Liver (tissue), 9 donors: Measurements from ENCODE around the gene TGFBR3. TPM values are rescaled to one million over a fixed set of nuclear protein-coding genes. Genes with fewer than 3 reads are reported as not detected.
"Not testable (repeated sequence)": the region's sequence is repeated elsewhere in the genome, so short reads cannot be mapped to it uniquely, and the experiment has no call there.

Source experiments
- DNase-seq: peaks from one replicate; pipeline ENCODE4 v3.0.0-alpha.2; 2017; ENCODE audit warnings: low spot score
- H3K27ac ChIP-seq, 2 donors: one replicate each; pipeline ENCODE4 v1.7.0; 2013; ENCODE audit warnings: inconsistent platforms in 2 of 2, low read length in 2 of 2, control low read depth in 1 of 2, low read depth in 1 of 2, mild to moderate bottlenecking in 1 of 2
- H3K27me3 ChIP-seq, 4 donors: one replicate each; pipeline versions ENCODE4 v1.6.1 to v1.7.0; 2013; ENCODE audit warnings: low read length in 3 of 4, inconsistent platforms in 1 of 4, mild to moderate bottlenecking in 1 of 4, moderate library complexity in 1 of 4; ENCODE audit not compliant: control insufficient read depth in 4 of 4, insufficient read depth in 4 of 4
- H3K36me3 ChIP-seq, 4 donors: one replicate each; pipeline versions ENCODE4 v1.6.1 to v1.7.0; 2013; ENCODE audit warnings: low read length in 3 of 4, mild to moderate bottlenecking in 3 of 4, low read depth in 1 of 4, moderate library complexity in 1 of 4; ENCODE audit not compliant: control insufficient read depth in 4 of 4, insufficient read depth in 3 of 4
- H3K4me1 ChIP-seq, 4 donors: one replicate each; pipeline versions ENCODE4 v1.6.1 to v1.7.0; 2013; ENCODE audit warnings: low read length in 3 of 4, mild to moderate bottlenecking in 3 of 4, moderate library complexity in 1 of 4; ENCODE audit not compliant: control insufficient read depth in 4 of 4, insufficient read depth in 4 of 4
- H3K4me3 ChIP-seq, 3 donors: one replicate each; pipeline versions ENCODE4 v1.6.1 to v1.7.0; 2013; ENCODE audit warnings: low read length in 3 of 3, control low read depth in 1 of 3, low read depth in 1 of 3, mild to moderate bottlenecking in 1 of 3
- H3K9ac ChIP-seq, 2 donors: one replicate each; pipeline ENCODE4 v1.7.0; 2013; ENCODE audit warnings: low read length in 2 of 2, mild to moderate bottlenecking in 2 of 2, moderate library complexity in 2 of 2, control low read depth in 1 of 2, low read depth in 1 of 2
- H3K9me3 ChIP-seq, 4 donors: one replicate each; pipeline versions ENCODE4 v1.6.1 to v1.7.0; 2013; ENCODE audit warnings: low read length in 3 of 4; ENCODE audit not compliant: control insufficient read depth in 4 of 4
- EGR1 ChIP-seq, 2 donors: IDR thresholded peaks; 2 replicates each; pipeline ENCODE4 v1.6.1; 2016 to 2018; ENCODE audit warnings: antibody characterized with exemption in 2 of 2, low read depth in 2 of 2
- FOXA2 ChIP-seq: IDR thresholded peaks from 2 replicates; pipeline ENCODE4 v1.6.1; 2016; ENCODE audit warnings: antibody characterized with exemption
- GABPA ChIP-seq, 2 donors: IDR thresholded peaks in 1 of 2; conservative IDR thresholded peaks in 1 of 2; 2 replicates each; pipeline ENCODE4 v1.6.1; 2016; ENCODE audit warnings: antibody characterized with exemption in 2 of 2, mild to moderate bottlenecking in 1 of 2, moderate library complexity in 1 of 2
- HNF4A ChIP-seq, 2 donors: conservative IDR thresholded peaks; 2 replicates each; pipeline ENCODE4 v1.6.1; 2016; ENCODE audit warnings: antibody characterized with exemption in 2 of 2, mild to moderate bottlenecking in 2 of 2
- HNF4G ChIP-seq: IDR thresholded peaks from 2 replicates; pipeline ENCODE4 v1.6.1; 2016; ENCODE audit warnings: antibody characterized with exemption
- JUND ChIP-seq, 2 donors: IDR thresholded peaks; 2 replicates each; pipeline ENCODE4 v1.6.1; 2016; ENCODE audit warnings: antibody characterized with exemption in 2 of 2
- MAX ChIP-seq: IDR thresholded peaks from 2 replicates; pipeline ENCODE4 v1.6.1; 2016; ENCODE audit warnings: antibody characterized with exemption
- RAD21 ChIP-seq, 2 donors: IDR thresholded peaks; 2 replicates each; pipeline ENCODE4 v1.6.1; 2016; ENCODE audit warnings: antibody characterized with exemption in 2 of 2, mild to moderate bottlenecking in 2 of 2
- REST ChIP-seq: IDR thresholded peaks from 2 replicates; pipeline ENCODE4 v1.6.1; 2016; ENCODE audit warnings: antibody characterized with exemption, mild to moderate bottlenecking
- RXRA ChIP-seq, 2 donors: IDR thresholded peaks; 2 replicates each; pipeline ENCODE4 v1.6.1; 2017 to 2018; ENCODE audit warnings: antibody characterized with exemption in 2 of 2, mild to moderate bottlenecking in 1 of 2
- SP1 ChIP-seq: IDR thresholded peaks from 2 replicates; pipeline ENCODE4 v1.6.1; 2018; ENCODE audit warnings: antibody characterized with exemption, mild to moderate bottlenecking
- TAF1 ChIP-seq: conservative IDR thresholded peaks from 2 replicates; pipeline ENCODE4 v1.6.1; 2016; ENCODE audit warnings: antibody characterized with exemption, mild to moderate bottlenecking
- YY1 ChIP-seq: IDR thresholded peaks from 2 replicates; pipeline ENCODE4 v1.6.1; 2016; ENCODE audit warnings: antibody characterized with exemption, mild to moderate bottlenecking
- ZBTB33 ChIP-seq: IDR thresholded peaks from 2 replicates; pipeline ENCODE4 v1.6.1; 2016; ENCODE audit warnings: antibody characterized with exemption
- WGBS: extraction: QIAGEN DNeasy Blood & Tissue Kit; methylation state at CpG from one replicate; pipeline ENCODE4 v1.1.7; 2013; 5-methylcytosine and 5-hydroxymethylcytosine counted together
- polyA plus RNA-seq, 2 donors: library from polyadenylated mRNA; stranded (reverse) in 1 of 2; unstranded in 1 of 2; fragments of 200-250 nt in 1 of 2; fragments of >200 nt in 1 of 2; fragmentation: Nextera tagmentation in 1 of 2; extraction: Ambion mirVana in 1 of 2; gene quantifications; one replicate each; pipeline versions ENCODE4 v1.2.1 to v1.2.3, GENCODE V29; 2013 to 2015
- total RNA-seq, 2 donors: library from RNA; depleted of rRNA; stranded (reverse); fragments of >200 nt; gene quantifications; one replicate each; pipeline ENCODE4 v1.2.3, GENCODE V29; 2014
- TF ChIP-seq, protein P1 (sequence below): IDR thresholded peaks from 2 replicates; pipeline ENCODE4 v1.6.1; 2016; ENCODE audit warnings: antibody characterized with exemption
- TF ChIP-seq, protein P2 (sequence below): fragments of 150-350 bp; IDR thresholded peaks from 2 replicates; pipeline ENCODE4 v1.5.1; 2017; ENCODE audit warnings: improper control_type of control experiment, low read depth, low read length; ENCODE audit not compliant: missing input control
- donor health status: healthy.
- donor health status: healthy.
- donor health status: healthy.
- donor health status: healthy.
- donor health status: healthy.

The TGFBR3 gene
- total and polyA plus RNA-seq, 4 donors: 6.1 to 19.3 (median 9.9) TPM

- DNase-seq: no peak
- TF ChIP-seq, protein P1, sequence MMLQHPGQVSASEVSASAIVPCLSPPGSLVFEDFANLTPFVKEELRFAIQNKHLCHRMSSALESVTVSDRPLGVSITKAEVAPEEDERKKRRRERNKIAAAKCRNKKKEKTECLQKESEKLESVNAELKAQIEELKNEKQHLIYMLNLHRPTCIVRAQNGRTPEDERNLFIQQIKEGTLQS: no peak
- no peak for TF ChIP-seq REST
- WGBS: 95% methylated on average over 25 of the region's 25 CpGs
- H3K9ac ChIP-seq: no peak overlapping the region
- H3K4me3 ChIP-seq: no peak overlapping the region
- no peaks in the 10 kb centered on the region for H3K36me3 ChIP-seq
- H3K27ac ChIP-seq: no peak overlapping the region
- H3K4me1 ChIP-seq: no peaks in the 10 kb centered on the region
- no peaks in the 10 kb centered on the region for H3K27me3 ChIP-seq
- H3K9me3 ChIP-seq: no peaks in the 10 kb centered on the region
Measured at GRCh38 chr1:91669584-91670350, 216.2 kb downstream of the TGFBR3 start.

DNA sequence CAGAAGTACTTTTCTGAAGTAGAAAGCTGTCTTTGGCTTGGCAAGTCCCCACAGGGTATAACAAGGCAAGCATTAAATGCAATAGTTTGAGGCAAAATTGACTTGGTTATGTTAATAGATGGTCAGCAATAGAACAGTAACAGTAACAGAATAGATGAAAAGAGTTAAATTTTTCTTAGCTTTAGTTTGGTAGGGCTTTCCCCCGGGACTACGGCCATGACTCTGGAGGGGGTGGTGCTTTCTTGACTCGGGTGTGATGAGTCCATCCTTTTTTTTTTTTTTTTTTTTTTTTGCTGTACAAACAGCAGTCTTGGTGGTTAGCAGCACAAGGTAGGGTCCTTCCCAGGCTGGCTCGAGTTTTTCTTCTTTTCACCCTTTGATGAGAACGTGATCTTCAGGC lies 219.3 kb downstream of the TGFBR3 start:
- not testable (repeated sequence) for H3K27me3 ChIP-seq, H3K36me3 ChIP-seq, H3K9ac ChIP-seq, DNase-seq, H3K27ac ChIP-seq, H3K9me3 ChIP-seq, H3K4me3 ChIP-seq, H3K4me1 ChIP-seq
- WGBS: 50% methylated on average over 5 of the region's 5 CpGs

GRCh38 chr1:91661121-91661520 lies 224.8 kb downstream of the TGFBR3 start:
- H3K27me3 ChIP-seq: no peaks in the 10 kb centered on the region
- no peaks in the 10 kb centered on the region for H3K36me3 ChIP-seq
- no peak overlapping the region for H3K4me3 ChIP-seq
- H3K9ac ChIP-seq: no peak overlapping the region
- H3K27ac ChIP-seq: no peak overlapping the region
- no peaks in the 10 kb centered on the region for H3K4me1 ChIP-seq
- H3K9me3 ChIP-seq: peaks cover 0 to 6% (median 5%) of the 10 kb centered on the region in 4 donors
- DNase-seq: no peak
- TF ChIP-seq YY1 (no peak), EGR1 (IDR thresholded peaks at IDR 0.05; ENCODE audit: low read depth in 2 of 2) (no peak), REST (no peak), SP1 (no peak), TAF1 (no peak), RAD21 (IDR thresholded peaks at IDR 0.05) (no peak), HNF4G (no peak), ZBTB33 (no peak), GABPA (IDR thresholded peaks at IDR 0.05 in 1 of 2, conservative IDR thresholded peaks at IDR 0.05 in 1 of 2) (no peak), RXRA (IDR thresholded peaks at IDR 0.05) (no peak), JUND (IDR thresholded peaks at IDR 0.05) (no peak), FOXA2 (no peak), MAX (no peak), HNF4A (conservative IDR thresholded peaks at IDR 0.05) (no peak)
- TF ChIP-seq, protein P2, sequence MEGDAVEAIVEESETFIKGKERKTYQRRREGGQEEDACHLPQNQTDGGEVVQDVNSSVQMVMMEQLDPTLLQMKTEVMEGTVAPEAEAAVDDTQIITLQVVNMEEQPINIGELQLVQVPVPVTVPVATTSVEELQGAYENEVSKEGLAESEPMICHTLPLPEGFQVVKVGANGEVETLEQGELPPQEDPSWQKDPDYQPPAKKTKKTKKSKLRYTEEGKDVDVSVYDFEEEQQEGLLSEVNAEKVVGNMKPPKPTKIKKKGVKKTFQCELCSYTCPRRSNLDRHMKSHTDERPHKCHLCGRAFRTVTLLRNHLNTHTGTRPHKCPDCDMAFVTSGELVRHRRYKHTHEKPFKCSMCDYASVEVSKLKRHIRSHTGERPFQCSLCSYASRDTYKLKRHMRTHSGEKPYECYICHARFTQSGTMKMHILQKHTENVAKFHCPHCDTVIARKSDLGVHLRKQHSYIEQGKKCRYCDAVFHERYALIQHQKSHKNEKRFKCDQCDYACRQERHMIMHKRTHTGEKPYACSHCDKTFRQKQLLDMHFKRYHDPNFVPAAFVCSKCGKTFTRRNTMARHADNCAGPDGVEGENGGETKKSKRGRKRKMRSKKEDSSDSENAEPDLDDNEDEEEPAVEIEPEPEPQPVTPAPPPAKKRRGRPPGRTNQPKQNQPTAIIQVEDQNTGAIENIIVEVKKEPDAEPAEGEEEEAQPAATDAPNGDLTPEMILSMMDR: no peak
